Epithelial cell of prostate (primary cell): ENCODE results near the gene INTS6L.

Source experiments
- DNase-seq: peaks from one replicate; pipeline ENCODE4 v3.0.0-alpha.2; 2011; ENCODE audit warnings: low read depth, low spot score
- H3K27ac ChIP-seq: fragments of 450-650 bp; 2 replicates; pipeline ENCODE4 v1.5.1; 2017; ENCODE audit warnings: mild to moderate bottlenecking

The INTS6L gene

DNA sequence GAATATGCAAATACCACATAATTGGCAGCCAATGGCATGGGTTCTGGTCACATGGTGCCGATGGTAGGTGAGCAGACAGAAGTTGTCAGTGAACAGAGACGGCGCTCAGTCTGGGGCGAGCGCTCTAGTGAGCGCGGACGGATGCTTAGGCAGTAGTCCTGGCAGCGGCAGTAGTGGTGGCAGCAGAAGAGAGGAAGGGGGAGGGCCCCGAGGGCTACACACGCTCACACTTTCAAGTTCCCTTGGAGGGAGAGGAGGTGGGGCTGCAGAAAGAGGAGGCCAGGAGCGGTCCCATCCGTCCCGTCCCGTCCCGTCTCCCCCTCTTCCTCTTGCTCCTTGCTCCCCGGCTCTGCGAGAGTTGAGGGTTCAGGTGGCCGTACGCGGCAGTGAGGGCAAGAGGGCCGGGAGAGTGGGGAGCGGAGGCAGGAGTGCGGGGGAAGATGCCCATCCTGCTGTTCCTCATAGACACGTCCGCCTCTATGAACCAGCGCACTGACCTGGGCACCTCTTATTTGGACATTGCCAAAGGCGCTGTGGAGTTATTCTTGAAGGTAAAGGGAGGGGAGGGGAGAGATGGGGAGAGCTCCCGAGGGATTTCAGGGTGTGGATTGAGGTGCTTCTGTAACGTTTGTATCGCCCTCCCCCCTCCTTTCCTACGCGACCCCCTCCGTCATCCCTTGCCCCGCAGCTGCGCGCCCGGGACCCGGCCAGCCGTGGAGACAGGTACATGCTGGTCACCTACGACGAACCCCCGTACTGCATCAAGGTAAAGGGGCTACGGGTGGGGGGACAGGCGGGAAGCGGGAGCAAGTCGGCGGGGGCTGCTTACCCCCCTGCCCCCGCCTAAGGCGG lies at the start of gene INTS6L:
Gene INTS6L (plus strand): TSS at position 108 of the 852 bp plus-strand sequence. CDS start 333 bp downstream, at position 441.
- DNase-seq, result peak; percentile 60
- peak within 1 kb of the TSS; percentile 81 for H3K27ac ChIP-seq

DNA sequence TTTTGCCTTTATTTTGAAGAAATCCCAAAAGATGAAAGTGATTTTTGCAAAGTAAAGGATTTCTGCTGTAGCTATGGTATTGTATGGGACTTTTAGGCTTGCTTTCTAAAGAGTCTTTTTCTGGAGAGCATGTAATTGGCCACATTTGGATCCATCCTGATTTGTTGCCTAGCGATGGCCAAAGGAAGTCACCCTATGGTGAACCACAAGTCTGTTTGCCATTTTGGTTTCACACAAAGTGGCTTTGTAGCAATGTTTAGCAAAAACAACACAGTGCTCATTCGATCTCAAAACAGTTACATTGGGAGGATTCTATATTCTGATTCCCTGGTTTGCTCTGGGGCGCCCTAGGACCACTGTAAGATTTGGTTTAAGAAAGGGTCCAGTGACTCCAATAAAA lies 44.1 kb upstream of the INTS6L start:
- H3K27ac ChIP-seq, result no peak overlapping the region
- DNase-seq, result no peak

- no peak overlapping the region for H3K27ac ChIP-seq
- peak; percentile 26 for DNase-seq
Measured at GRCh38 chrX:135477576-135477975, 42.9 kb upstream of the INTS6L start.

DNA sequence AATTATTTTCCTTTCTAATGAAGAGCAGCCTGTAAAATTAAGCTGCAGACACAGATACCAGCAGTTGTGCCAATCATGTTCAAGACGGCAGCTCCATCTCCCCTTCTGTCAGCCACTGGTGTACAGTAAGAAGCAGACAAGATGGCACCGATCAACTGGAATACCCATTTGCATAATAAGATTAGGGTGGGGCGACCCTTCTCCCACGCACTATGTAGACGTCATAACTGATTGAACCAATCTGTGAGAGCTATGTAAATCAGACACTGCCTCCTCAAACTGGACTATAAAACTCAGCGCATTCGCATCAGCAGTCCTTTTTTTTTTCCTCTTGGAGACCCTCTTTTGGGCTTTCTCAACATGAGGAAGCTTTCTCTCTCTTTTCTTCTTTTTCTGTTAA lies 40.4 kb upstream of the INTS6L start:
- no peak for DNase-seq
- no peak overlapping the region for H3K27ac ChIP-seq

DNA sequence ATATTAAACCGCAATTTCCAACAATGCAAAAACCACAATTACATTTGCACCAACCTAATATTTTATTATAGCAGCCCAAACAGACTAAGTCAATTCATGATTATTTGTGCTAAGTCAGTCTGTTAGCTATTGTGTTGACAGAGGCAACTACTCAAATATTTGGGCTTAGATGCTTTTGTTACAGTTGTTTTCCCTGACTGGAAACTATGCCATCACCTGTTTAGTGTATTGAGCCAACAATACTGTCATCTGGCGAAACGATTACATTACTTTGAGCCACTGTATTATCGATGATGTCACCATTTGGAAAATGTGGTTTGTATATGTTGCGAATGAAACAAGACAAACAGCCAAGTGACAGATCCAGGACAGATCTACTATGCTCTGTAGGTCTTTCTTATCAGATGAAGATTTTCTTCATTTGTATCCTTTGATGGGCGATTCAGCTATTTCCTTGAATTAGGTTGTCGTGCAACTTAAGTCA lies 38.7 kb upstream of the INTS6L start:
- no peak for DNase-seq
- no peak overlapping the region for H3K27ac ChIP-seq

- no peak overlapping the region for H3K27ac ChIP-seq
- DNase-seq, result no peak
Measured at GRCh38 chrX:135484641-135485289, 35.7 kb upstream of the INTS6L start.

GRCh38 chrX:135489542-135489941 lies 30.9 kb upstream of the INTS6L start:
- no peak for DNase-seq

DNA sequence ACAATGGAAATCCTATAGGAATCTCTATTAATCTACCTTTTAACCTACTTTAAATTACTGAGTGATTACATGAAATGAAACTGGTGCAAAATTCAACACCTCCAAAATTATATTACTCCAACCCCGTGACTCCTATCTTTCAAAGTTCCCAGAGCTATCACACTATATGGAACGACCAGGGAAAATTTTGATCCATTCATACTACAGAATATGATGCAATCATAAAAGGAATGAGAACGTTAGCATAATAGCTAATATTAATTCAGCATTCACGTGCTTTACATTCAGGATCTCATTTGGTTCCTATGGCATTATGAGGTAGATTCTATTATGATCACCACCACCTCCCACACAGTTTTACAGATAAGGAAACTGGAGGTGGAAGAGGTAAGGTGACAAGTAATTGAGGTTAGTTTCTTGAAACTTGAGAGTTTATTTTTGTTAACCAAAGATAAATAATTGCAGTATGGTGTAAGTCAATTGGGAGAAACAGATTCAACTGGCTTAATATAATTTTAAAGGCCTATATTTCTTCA lies 29.4 kb upstream of the INTS6L start:
- DNase-seq, result no peak
- H3K27ac ChIP-seq, result no peak overlapping the region

More at GRCh38 chrX:135489542-135489941, 30.9 kb upstream of the INTS6L start:
- H3K27ac ChIP-seq, result no peak overlapping the region

- no peak overlapping the region for H3K27ac ChIP-seq
Measured at GRCh38 chrX:135494453-135494852, 26.0 kb upstream of the INTS6L start.

GRCh38 chrX:135497736-135498135 lies 22.7 kb upstream of the INTS6L start:
- H3K27ac ChIP-seq, result no peak overlapping the region
- DNase-seq, result no peak

More at GRCh38 chrX:135494453-135494852, 26.0 kb upstream of the INTS6L start:
- no peak for DNase-seq

- H3K27ac ChIP-seq, result no peak overlapping the region
- DNase-seq, result no peak
Measured at GRCh38 chrX:135498236-135498635, 22.2 kb upstream of the INTS6L start.

- DNase-seq, result no peak
- no peak overlapping the region for H3K27ac ChIP-seq
Measured at GRCh38 chrX:135505351-135505750, 15.1 kb upstream of the INTS6L start.

- DNase-seq, result no peak
- no peak overlapping the region for H3K27ac ChIP-seq
Measured at GRCh38 chrX:135509885-135510284, 10.6 kb upstream of the INTS6L start.

DNA sequence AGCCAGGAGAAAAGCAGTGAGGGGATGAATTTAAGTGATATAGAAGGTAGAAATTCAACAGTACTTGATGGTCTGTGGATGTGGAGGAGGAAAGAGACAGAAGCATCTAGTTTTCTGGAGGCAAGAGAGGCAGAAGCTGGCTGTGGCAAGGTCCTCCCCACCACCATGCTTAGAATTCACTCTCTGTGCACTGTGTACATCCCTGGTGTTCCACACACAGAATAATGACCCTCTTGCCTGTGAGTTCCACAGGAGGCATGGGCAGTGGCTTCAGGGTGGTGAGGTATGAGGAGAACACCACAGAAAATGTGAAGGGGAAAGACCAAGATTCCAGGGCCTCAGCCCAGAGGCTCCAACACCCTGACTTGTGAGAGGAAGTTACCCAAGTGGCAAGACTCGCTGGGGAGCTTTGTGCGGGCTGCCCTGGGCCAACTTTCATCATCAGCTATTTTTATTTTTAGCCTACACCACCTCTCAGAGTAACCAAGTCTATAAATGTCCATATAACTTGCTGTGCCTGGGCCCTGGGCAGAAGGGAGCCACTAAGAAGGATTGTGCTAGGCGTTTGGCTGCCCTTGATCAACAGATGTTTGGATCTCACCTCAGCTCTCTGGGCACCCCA lies 7.8 kb upstream of the INTS6L start:
- no peak overlapping the region for H3K27ac ChIP-seq
- DNase-seq, result no peak

GRCh38 chrX:135513130-135513515 lies 7.3 kb upstream of the INTS6L start:
- no peak overlapping the region for H3K27ac ChIP-seq
- DNase-seq, result no peak

DNA sequence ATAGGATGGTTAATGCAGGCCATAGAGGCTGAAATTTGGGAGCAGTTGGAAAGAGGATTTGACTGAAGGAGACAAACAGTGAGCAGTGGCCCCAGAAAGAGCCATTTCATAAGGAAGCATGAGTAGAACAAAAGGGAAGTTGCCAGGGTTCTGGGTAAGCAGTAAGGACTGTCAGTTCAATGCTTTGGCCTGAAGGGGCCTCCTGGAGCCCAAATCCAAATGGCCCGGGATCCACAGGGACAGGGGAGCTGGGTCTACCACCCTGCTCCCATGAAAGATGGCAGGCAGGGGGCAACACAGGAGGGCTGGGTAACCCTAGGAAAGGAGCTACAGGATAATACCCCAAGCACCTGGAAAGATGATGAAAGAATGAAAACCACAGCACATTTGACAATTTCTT lies 4.1 kb upstream of the INTS6L start:
- DNase-seq, result no peak
- no peak overlapping the region for H3K27ac ChIP-seq

DNA sequence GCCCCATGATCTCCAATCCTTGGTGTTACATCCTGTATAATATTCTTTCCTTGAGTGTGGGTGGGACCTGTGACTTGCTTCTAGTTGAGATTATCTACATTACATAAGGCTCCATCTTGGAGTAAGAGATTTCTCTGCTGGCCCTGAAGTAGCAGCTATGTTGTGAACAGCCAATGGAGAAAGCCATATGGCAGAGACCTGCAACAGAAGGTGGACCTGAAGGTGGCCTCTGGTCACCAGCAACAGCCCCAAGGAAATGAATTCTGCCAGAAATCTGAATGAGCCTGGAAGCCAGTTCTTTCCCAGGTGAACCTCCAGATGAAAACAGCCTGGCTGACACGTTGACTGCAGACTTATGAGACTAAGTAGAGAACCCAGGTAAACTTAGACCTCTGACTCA lies 2.3 kb upstream of the INTS6L start:
- no peak for DNase-seq
- no peak overlapping the region for H3K27ac ChIP-seq

GRCh38 chrX:135520022-135520552 lies 373 bp upstream of the INTS6L start:
- no peak for DNase-seq
- H3K27ac ChIP-seq, result peak overlapping the region; percentile 81

DNA sequence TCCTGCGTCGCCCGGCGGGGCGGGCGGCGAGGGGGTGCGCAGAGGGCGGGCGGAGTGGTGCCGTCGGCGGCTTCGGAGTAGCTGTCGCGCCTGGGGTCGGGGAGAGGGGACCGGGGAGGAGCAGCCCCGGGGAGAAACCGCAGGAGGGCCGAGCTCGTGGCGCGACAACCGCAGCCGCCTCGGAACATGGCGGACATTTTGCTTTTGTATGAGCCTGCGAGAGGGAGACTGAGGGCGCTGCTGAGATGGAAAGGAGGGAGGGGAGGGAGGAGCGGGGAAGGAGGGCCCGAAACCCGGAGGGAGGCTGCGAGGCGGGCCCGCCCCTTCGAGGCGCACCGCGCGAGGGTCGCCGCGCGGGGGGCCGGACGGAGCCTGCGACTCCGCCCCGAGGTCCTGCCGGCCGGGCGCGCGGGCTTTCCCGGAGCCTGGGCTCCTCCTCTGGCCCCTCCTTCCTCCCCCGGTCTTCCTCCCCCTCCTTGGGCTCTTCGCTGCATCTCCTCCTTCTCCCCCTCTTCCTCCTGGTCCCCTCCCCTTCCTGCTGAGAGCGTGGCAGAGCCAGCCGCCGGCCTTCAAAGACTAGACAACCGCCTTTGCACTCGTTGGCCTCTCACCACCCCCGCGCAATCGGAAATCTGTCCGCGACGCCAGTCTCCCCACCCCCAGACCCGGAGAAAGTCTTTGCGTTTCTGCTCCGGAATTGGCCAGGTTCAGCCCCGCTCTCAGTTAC lies 1.1 kb downstream of the INTS6L start:
- H3K27ac ChIP-seq, result peak overlapping the region; percentile 81
- peak; percentile 57 for DNase-seq

- no peak for DNase-seq
- H3K27ac ChIP-seq, result peak overlapping the region; percentile 81
Measured at GRCh38 chrX:135522132-135522530, 1.7 kb downstream of the INTS6L start.
